IPS-11a (cell line): ENCODE results near the gene ANKS1B.
"Not testable (repeated sequence)": the region's sequence is repeated elsewhere in the genome, so short reads cannot be mapped to it uniquely, and the experiment has no call there.

Source experiments
- H3K4me3 ChIP-seq: one replicate; pipeline ENCODE4 v1.5.1; 2013; ENCODE audit warnings: low read depth, low read length, control low read depth

The ANKS1B gene

GRCh38 chr12:98803468-98804209, 1181.1 kb downstream of the ANKS1B start:
- no peak overlapping the region for H3K4me3 ChIP-seq

- no peak overlapping the region for H3K4me3 ChIP-seq
Measured at GRCh38 chr12:98799822-98800221, 1184.9 kb downstream of the ANKS1B start.

- H3K4me3 ChIP-seq, result no peak overlapping the region
Measured at GRCh38 chr12:98799146-98799810, 1185.5 kb downstream of the ANKS1B start.

GRCh38 chr12:98797200-98797599, 1187.5 kb downstream of the ANKS1B start:
- no peak overlapping the region for H3K4me3 ChIP-seq

- H3K4me3 ChIP-seq, result no peak overlapping the region
Measured at GRCh38 chr12:98796745-98797144, 1188.0 kb downstream of the ANKS1B start.

- H3K4me3 ChIP-seq, result no peak overlapping the region
Measured at GRCh38 chr12:98793121-98793520, 1191.6 kb downstream of the ANKS1B start.

GRCh38 chr12:98791406-98791805, 1193.3 kb downstream of the ANKS1B start:
- H3K4me3 ChIP-seq, result no peak overlapping the region

- H3K4me3 ChIP-seq, result no peak overlapping the region
Measured at GRCh38 chr12:98788396-98788795, 1196.3 kb downstream of the ANKS1B start.

GRCh38 chr12:98786653-98787052, 1198.1 kb downstream of the ANKS1B start:
- H3K4me3 ChIP-seq, result no peak overlapping the region

- no peak overlapping the region for H3K4me3 ChIP-seq
Measured at GRCh38 chr12:98783420-98783819, 1201.3 kb downstream of the ANKS1B start.

- no peak overlapping the region for H3K4me3 ChIP-seq
Measured at GRCh38 chr12:98780261-98780660, 1204.5 kb downstream of the ANKS1B start.

- no peak overlapping the region for H3K4me3 ChIP-seq
Measured at GRCh38 chr12:98772818-98773217, 1211.9 kb downstream of the ANKS1B start.

GRCh38 chr12:98771811-98772752, 1212.7 kb downstream of the ANKS1B start:
- H3K4me3 ChIP-seq, result no peak overlapping the region

GRCh38 chr12:98770230-98770629, 1214.5 kb downstream of the ANKS1B start:
- H3K4me3 ChIP-seq, result no peak overlapping the region

GRCh38 chr12:98769068-98769467, 1215.7 kb downstream of the ANKS1B start:
- no peak overlapping the region for H3K4me3 ChIP-seq

GRCh38 chr12:98767248-98767647, 1217.5 kb downstream of the ANKS1B start:
- H3K4me3 ChIP-seq, result no peak overlapping the region

GRCh38 chr12:98763656-98764055, 1221.1 kb downstream of the ANKS1B start:
- H3K4me3 ChIP-seq, result no peak overlapping the region

- no peak overlapping the region for H3K4me3 ChIP-seq
Measured at GRCh38 chr12:98758331-98758730, 1226.4 kb downstream of the ANKS1B start.

- H3K4me3 ChIP-seq, result no peak overlapping the region
Measured at GRCh38 chr12:98757455-98757854, 1227.3 kb downstream of the ANKS1B start.

GRCh38 chr12:98755855-98756254, 1228.9 kb downstream of the ANKS1B start:
- not testable (repeated sequence) for H3K4me3 ChIP-seq

GRCh38 chr12:98754095-98754494, 1230.6 kb downstream of the ANKS1B start:
- no peak overlapping the region for H3K4me3 ChIP-seq
